Activated CD4-positive, alpha-beta T cell treated with anti-CD3 and anti-CD28 coated beads, Interleukin-2, amount 50 U/mL, for 16 hours (primary cell): ENCODE measurements around the gene FYCO1.
A peak's percentile ranks its signal among the peaks of the same experiment; 100 is the strongest.

Experiments
- DNase-seq: peaks from one replicate; pipeline ENCODE4 v3.0.0-alpha.2; 2020

The FYCO1 gene

GRCh38 chr3:45981346-45982074, 14.1 kb downstream of the FYCO1 start:
- DNase-seq, result peak; percentile 39

GRCh38 chr3:45980819-45981218, 14.8 kb downstream of the FYCO1 start:
- no peak for DNase-seq

GRCh38 chr3:45980229-45980813, 15.3 kb downstream of the FYCO1 start:
- no peak for DNase-seq

GRCh38 chr3:45979378-45979777, 16.2 kb downstream of the FYCO1 start:
- DNase-seq, result no peak

GRCh38 chr3:45978006-45978761, 17.4 kb downstream of the FYCO1 start:
- peak; percentile 84 for DNase-seq

- peak; percentile 43 for DNase-seq
Measured at GRCh38 chr3:45976191-45977091, 19.2 kb downstream of the FYCO1 start.

GRCh38 chr3:45975686-45976085, 19.9 kb downstream of the FYCO1 start:
- no peak for DNase-seq

- no peak for DNase-seq
Measured at GRCh38 chr3:45974686-45975085, 20.9 kb downstream of the FYCO1 start.

- DNase-seq, result peak; percentile 39
Measured at GRCh38 chr3:45972534-45973402, 22.9 kb downstream of the FYCO1 start.

- no peak for DNase-seq
Measured at GRCh38 chr3:45969953-45970352, 25.7 kb downstream of the FYCO1 start.

GRCh38 chr3:45969116-45969515, 26.5 kb downstream of the FYCO1 start:
- no peak for DNase-seq

- DNase-seq, result no peak
Measured at GRCh38 chr3:45968706-45969105, 26.9 kb downstream of the FYCO1 start.

GRCh38 chr3:45968149-45968548, 27.5 kb downstream of the FYCO1 start:
- DNase-seq, result no peak

- no peak for DNase-seq
Measured at GRCh38 chr3:45967724-45968123, 27.9 kb downstream of the FYCO1 start.

GRCh38 chr3:45966950-45967640, 28.5 kb downstream of the FYCO1 start:
- DNase-seq, result no peak

GRCh38 chr3:45966371-45966791, 29.2 kb downstream of the FYCO1 start:
- no peak for DNase-seq

GRCh38 chr3:45965653-45966052, 30.0 kb downstream of the FYCO1 start:
- DNase-seq, result no peak

GRCh38 chr3:45965253-45965652, 30.4 kb downstream of the FYCO1 start:
- DNase-seq, result peak; percentile 56

- peak; percentile 90 for DNase-seq
Measured at GRCh38 chr3:45964139-45964538, 31.5 kb downstream of the FYCO1 start.

GRCh38 chr3:45962033-45962432, 33.6 kb downstream of the FYCO1 start:
- peak; percentile 64 for DNase-seq

GRCh38 chr3:45960289-45960688, 35.3 kb downstream of the FYCO1 start:
- DNase-seq, result no peak
